ENCODE measurements around the gene RNF215.
A peak's percentile ranks its signal among the peaks of the same experiment; 100 is the strongest.

Gene RNF215

GRCh38 chr22:30386960-30387827 is at the start of gene RNF215:
Gene RNF215, minus strand, starts transcription at chr22:30387411. Its CDS starts 98 bp downstream, at chr22:30387313.
- DNase-seq (ENCODE audit: extremely low read depth in 1 of 2, low read depth in 1 of 2) = peak; percentile 32 to 74

GRCh38 chr22:30436196-30436595 is 49.0 kb upstream of the RNF215 start:
- DNase-seq (ENCODE audit: extremely low read depth in 1 of 2, low read depth in 1 of 2) = no peak

- DNase-seq (ENCODE audit: extremely low read depth in 1 of 2, low read depth in 1 of 2) = peak; percentile 57 to 94
Observed at GRCh38 chr22:30435674-30436126, 48.5 kb upstream of the RNF215 start.

GRCh38 chr22:30434843-30435242 is 47.6 kb upstream of the RNF215 start:
- DNase-seq (ENCODE audit: extremely low read depth in 1 of 2, low read depth in 1 of 2) = no peak

GRCh38 chr22:30433773-30434172 is 46.6 kb upstream of the RNF215 start:
- no peak for DNase-seq (ENCODE audit: extremely low read depth in 1 of 2, low read depth in 1 of 2)

- DNase-seq (ENCODE audit: extremely low read depth in 1 of 2, low read depth in 1 of 2) = no peak
Observed at GRCh38 chr22:30433227-30433626, 46.0 kb upstream of the RNF215 start.

- no peak for DNase-seq (ENCODE audit: extremely low read depth in 1 of 2, low read depth in 1 of 2)
Observed at GRCh38 chr22:30432520-30432919, 45.3 kb upstream of the RNF215 start.

- no peak for DNase-seq (ENCODE audit: extremely low read depth in 1 of 2, low read depth in 1 of 2)
Observed at GRCh38 chr22:30432096-30432495, 44.9 kb upstream of the RNF215 start.

GRCh38 chr22:30430933-30431332 is 43.7 kb upstream of the RNF215 start:
- no peak for DNase-seq (ENCODE audit: extremely low read depth in 1 of 2, low read depth in 1 of 2)

GRCh38 chr22:30429887-30430286 is 42.7 kb upstream of the RNF215 start:
- no peak for DNase-seq (ENCODE audit: extremely low read depth in 1 of 2, low read depth in 1 of 2)

GRCh38 chr22:30427871-30428270 is 40.7 kb upstream of the RNF215 start:
- DNase-seq (ENCODE audit: extremely low read depth in 1 of 2, low read depth in 1 of 2) = no peak

GRCh38 chr22:30426388-30427353 is 39.5 kb upstream of the RNF215 start:
- DNase-seq (ENCODE audit: extremely low read depth in 1 of 2, low read depth in 1 of 2) = peak; percentile 72 to 85

GRCh38 chr22:30425616-30426387 is 38.6 kb upstream of the RNF215 start, which contains the start of gene MTFP1:
Gene MTFP1, plus strand, starts transcription at chr22:30425768. Its CDS starts 112 bp downstream, at chr22:30425880.
- DNase-seq (ENCODE audit: extremely low read depth in 1 of 2, low read depth in 1 of 2) = no peak

GRCh38 chr22:30425327-30425615 is 38.1 kb upstream of the RNF215 start:
- no peak for DNase-seq (ENCODE audit: extremely low read depth in 1 of 2, low read depth in 1 of 2)

GRCh38 chr22:30424534-30425326 is 37.5 kb upstream of the RNF215 start:
- DNase-seq (ENCODE audit: extremely low read depth in 1 of 2, low read depth in 1 of 2) = no peak

GRCh38 chr22:30423959-30424533 is 36.8 kb upstream of the RNF215 start:
- peak; percentile 93 to 98 for DNase-seq (ENCODE audit: extremely low read depth in 1 of 2, low read depth in 1 of 2)

GRCh38 chr22:30423301-30423958 is 36.2 kb upstream of the RNF215 start:
- no peak for DNase-seq (ENCODE audit: extremely low read depth in 1 of 2, low read depth in 1 of 2)

- DNase-seq (ENCODE audit: extremely low read depth in 1 of 2, low read depth in 1 of 2) = no peak
Observed at GRCh38 chr22:30422481-30423300, 35.5 kb upstream of the RNF215 start.
